H1 (cell line): Measurements from ENCODE around the gene CACNB2. TPM values are rescaled to one million over a fixed set of nuclear protein-coding genes. Genes with fewer than 3 reads are reported as not detected.

Source experiments
- CTBP2 ChIP-seq: IDR thresholded peaks from 2 replicates; pipeline ENCODE4 v1.7.0; 2011; ENCODE audit warnings: borderline replicate concordance, mild to moderate bottlenecking, moderate library complexity, mixed read lengths, low read length; ENCODE audit not compliant: insufficient read depth, insufficient read length
- GABPA ChIP-seq: IDR thresholded peaks from 2 replicates; pipeline ENCODE4 v1.6.1; 2011; ENCODE audit warnings: mild to moderate bottlenecking, low read length, moderate library complexity, borderline replicate concordance; ENCODE audit not compliant: insufficient read depth
- SIN3A ChIP-seq, 2 experiments: IDR thresholded peaks in 1 of 2; conservative IDR thresholded peaks in 1 of 2; 2 replicates each; pipeline ENCODE4 v1.6.1; 2011 to 2012; ENCODE audit warnings: low read length in 2 of 2, improper control_type of control experiment in 1 of 2, low read depth in 1 of 2, mild to moderate bottlenecking in 1 of 2
- SUZ12 ChIP-seq: fragments of 200-600 bp; sonication (generic); IDR thresholded peaks from 2 replicates; pipeline ENCODE4 v1.6.1; 2012; ENCODE audit warnings: mild to moderate bottlenecking, inconsistent platforms, low read length, moderate library complexity, mixed read lengths
- polyA plus RNA-seq, 7 experiments: library from polyadenylated mRNA; depleted of rRNA in 3 of 7; stranded (reverse) in 5 of 7; unstranded in 2 of 7; fragments of >200 nt in 5 of 7; fragments of 200-250 nt in 2 of 7; gene quantifications; 1 replicate in 5 of 7; 2 replicates in 1 of 7; 4 replicates in 1 of 7; pipeline versions ENCODE4 v1.2.1 to v1.2.3, GENCODE V29; 2011 to 2013; ENCODE audit warnings: missing spikeins in 2 of 7, mixed read lengths in 2 of 7
- total RNA-seq: library from RNA; stranded (reverse); fragmentation: NEBNext Ultra II Directional; extraction: Animal tissue kit (Norgen Biotek cat#: 25700); gene quantifications from 2 replicates; pipeline ENCODE4 v1.2.1, GENCODE V29; 2021

Gene CACNB2
- total and polyA plus RNA-seq, 2 of the 8 experiments (the other 6 are each of a cell fraction or from before 2014, with no cell fraction given) = 2.4 to 3.2 TPM

DNA sequence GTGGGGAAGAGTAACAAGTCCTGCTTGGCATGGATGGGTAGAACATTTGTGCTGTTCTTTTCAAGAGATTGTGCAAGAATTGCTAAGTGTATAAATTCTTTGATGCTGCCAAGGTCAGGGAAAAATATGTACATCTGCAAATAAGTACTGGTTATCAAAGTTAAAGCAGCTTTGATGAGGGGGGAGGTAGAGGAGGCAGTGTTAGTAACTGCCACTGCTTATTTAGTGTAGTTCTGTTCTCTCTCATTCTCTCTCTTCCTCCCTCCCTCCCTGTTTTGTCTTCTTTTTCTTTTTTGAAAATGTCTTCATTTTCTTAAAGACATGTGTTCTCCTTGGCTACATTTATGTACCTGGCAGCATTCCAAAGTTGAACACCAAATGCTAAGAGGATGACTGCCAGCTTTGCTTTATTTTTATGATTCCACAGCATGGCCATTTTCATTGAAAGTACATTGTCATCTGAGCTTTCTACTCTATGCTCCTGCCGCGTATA lies 18.6 kb downstream of the CACNB2 start (continued):
- no peak for TF ChIP-seq CTBP2
- TF ChIP-seq SIN3A (conservative IDR thresholded peaks at IDR 0.05 in 1 of 2, IDR thresholded peaks at IDR 0.05 in 1 of 2; ENCODE audit: low read depth in 1 of 2, low read length in 2 of 2) = no peak
- no peak for TF ChIP-seq GABPA
- TF ChIP-seq SUZ12 = no peak
